Measurements from ENCODE around the gene TMEM170B.

TMEM170B gene

GRCh38 chr6:11616200-11616611 lies 78.7 kb downstream of the TMEM170B start:
- DNase-seq (ENCODE audit: low spot score) = no peak

GRCh38 chr6:11618533-11618932 lies 81.0 kb downstream of the TMEM170B start:
- no peak for DNase-seq (ENCODE audit: low spot score)

- no peak for DNase-seq (ENCODE audit: low spot score)
Measured at GRCh38 chr6:11621119-11621518, 83.6 kb downstream of the TMEM170B start.

- no peak for DNase-seq (ENCODE audit: low spot score)
Measured at GRCh38 chr6:11622156-11622555, 84.6 kb downstream of the TMEM170B start.

GRCh38 chr6:11623272-11623671 lies 85.7 kb downstream of the TMEM170B start:
- no peak for DNase-seq (ENCODE audit: low spot score)

- DNase-seq (ENCODE audit: low spot score) = no peak
Measured at GRCh38 chr6:11625302-11625701, 87.8 kb downstream of the TMEM170B start.

- DNase-seq (ENCODE audit: low spot score) = no peak
Measured at GRCh38 chr6:11626356-11626755, 88.8 kb downstream of the TMEM170B start.

- no peak for DNase-seq (ENCODE audit: low spot score)
Measured at GRCh38 chr6:11628562-11628961, 91.0 kb downstream of the TMEM170B start.

- DNase-seq (ENCODE audit: low spot score) = no peak
Measured at GRCh38 chr6:11631008-11631407, 93.5 kb downstream of the TMEM170B start.

GRCh38 chr6:11631539-11631938 lies 94.0 kb downstream of the TMEM170B start:
- no peak for DNase-seq (ENCODE audit: low spot score)

GRCh38 chr6:11632231-11632630 lies 94.7 kb downstream of the TMEM170B start:
- no peak for DNase-seq (ENCODE audit: low spot score)

GRCh38 chr6:11632795-11633511 lies 95.4 kb downstream of the TMEM170B start:
- DNase-seq (ENCODE audit: low spot score) = no peak
